Hepatocyte (in vitro differentiated cells): ENCODE data around the gene SYNJ1. TPM values are rescaled to one million over a fixed set of nuclear protein-coding genes. Genes with fewer than 3 reads are reported as not detected.

ENCODE experiments used
- DNase-seq: peaks from one replicate; pipeline ENCODE4 v3.0.0-alpha.2; 2016; ENCODE audit warnings: low spot score
- H2AFZ ChIP-seq: fragments of 200-600 bp; sonication (generic); 2 replicates; pipeline ENCODE4 v1.6.0; 2016; ENCODE audit warnings: antibody characterized with exemption, mild to moderate bottlenecking
- H3K27ac ChIP-seq: fragments of 200-600 bp; sonication (generic); 2 replicates; pipeline ENCODE4 v1.5.1; 2016; ENCODE audit warnings: mild to moderate bottlenecking
- H3K27me3 ChIP-seq: fragments of 200-600 bp; sonication (generic); 2 replicates; pipeline ENCODE4 v1.6.1; 2016
- H3K36me3 ChIP-seq: fragments of 200-600 bp; sonication (generic); replicated peaks from 2 replicates; pipeline ENCODE4 v1.5.1; 2016; ENCODE audit warnings: low read depth; ENCODE audit not compliant: insufficient read depth
- H3K4me1 ChIP-seq: fragments of 200-600 bp; sonication (generic); 2 replicates; pipeline ENCODE4 v1.5.1; 2016; ENCODE audit warnings: mild to moderate bottlenecking, moderate library complexity; ENCODE audit not compliant: insufficient read depth
- H3K4me2 ChIP-seq: fragments of 200-600 bp; sonication (generic); 2 replicates; pipeline ENCODE4 v1.6.0; 2016
- H3K4me3 ChIP-seq: fragments of 200-600 bp; sonication (generic); 2 replicates; pipeline ENCODE4 v1.5.1; 2016; ENCODE audit warnings: mild to moderate bottlenecking
- H3K79me2 ChIP-seq: fragments of 200-600 bp; sonication (generic); 2 replicates; pipeline ENCODE4 v1.6.0; 2017; ENCODE audit warnings: mild to moderate bottlenecking
- H3K9me2 ChIP-seq: fragments of 200-600 bp; sonication (generic); replicated peaks from 2 replicates; pipeline ENCODE4 v1.6.0; 2017; ENCODE audit warnings: mild to moderate bottlenecking; ENCODE audit not compliant: insufficient read depth
- H3K9me3 ChIP-seq: fragments of 200-600 bp; sonication (generic); 2 replicates; pipeline ENCODE4 v1.5.1; 2016; ENCODE audit warnings: low read depth, mild to moderate bottlenecking
- H4K20me1 ChIP-seq: fragments of 200-600 bp; sonication (generic); 2 replicates; pipeline ENCODE4 v1.6.0; 2016; ENCODE audit warnings: mild to moderate bottlenecking; ENCODE audit not compliant: insufficient read depth, poor library complexity, severe bottlenecking
- CTCF ChIP-seq: fragments of 200-600 bp; sonication (generic); IDR thresholded peaks from 2 replicates; pipeline ENCODE4 v1.5.1; 2016; ENCODE audit warnings: antibody characterized with exemption, mild to moderate bottlenecking; ENCODE audit not compliant: poor library complexity
- EZH2 ChIP-seq: fragments of 200-600 bp; sonication (generic); IDR thresholded peaks from 2 replicates; pipeline ENCODE4 v1.6.1; 2016; ENCODE audit warnings: antibody characterized with exemption, mild to moderate bottlenecking, borderline replicate concordance
- EZH2phosphoT487 ChIP-seq: fragments of 200-600 bp; sonication (generic); IDR thresholded peaks from one replicate; pipeline ENCODE4 v1.6.1; 2018; ENCODE audit warnings: antibody characterized with exemption, mild to moderate bottlenecking, low read depth, moderate library complexity; ENCODE audit not compliant: unreplicated experiment, severe bottlenecking
- WGBS: methylation state at CpG from one replicate; pipeline ENCODE4 v1.1.6; 2016; ENCODE audit warnings: low lambda C conversion rate; ENCODE audit errors: missing lambda C conversion rate; 5-methylcytosine and 5-hydroxymethylcytosine counted together
- polyA plus RNA-seq: library from polyadenylated mRNA; unstranded; fragments of >200 nt; fragmentation: Nextera tagmentation; extraction: Ambion mirVana; gene quantifications from 2 replicates; pipeline ENCODE4 v1.2.1, GENCODE V29; 2016
- total RNA-seq: library from RNA; depleted of rRNA; stranded (reverse); fragments of >200 nt; gene quantifications from 2 replicates; pipeline ENCODE4 v1.2.3, GENCODE V29; 2014

Gene SYNJ1
- total and polyA plus RNA-seq, 2 experiments from 2014 or later: 3.9 to 8.9 TPM

- 78% methylated on average over 5 of the region's 5 CpGs for WGBS
- Histone ChIP-seq H3K4me1 (no peaks in the 10 kb centered on the region), H3K36me3 (no peaks in the 10 kb centered on the region), H4K20me1 (no peaks in the 10 kb centered on the region), H3K4me2 (no peak overlapping the region), H3K9me2 (no peaks in the 10 kb centered on the region), H3K4me3 (no peak overlapping the region), H3K9me3 (peaks cover 7% of the 10 kb centered on the region), H3K27ac (no peak overlapping the region), H2AFZ (no peak overlapping the region), H3K27me3 (no peaks in the 10 kb centered on the region), H3K79me2 (peaks cover 8% of the 10 kb centered on the region)
- no peak for DNase-seq
- TF ChIP-seq EZH2phosphoT487: no peak
- TF ChIP-seq EZH2: no peak
- TF ChIP-seq CTCF: no peak
These were observed 8.7 kb downstream of the SYNJ1 start for GRCh38 chr21:32719085-32719484.

- Histone ChIP-seq H3K9me3 (peaks cover 7% of the 10 kb centered on the region), H2AFZ (no peak overlapping the region), H3K79me2 (peaks cover 8% of the 10 kb centered on the region), H3K27ac (no peak overlapping the region), H3K36me3 (no peaks in the 10 kb centered on the region), H3K4me2 (no peak overlapping the region), H3K27me3 (no peaks in the 10 kb centered on the region), H3K9me2 (no peaks in the 10 kb centered on the region), H4K20me1 (no peaks in the 10 kb centered on the region), H3K4me3 (no peak overlapping the region), H3K4me1 (no peaks in the 10 kb centered on the region)
- WGBS: 79% methylated on average over 2 of the region's 2 CpGs
- DNase-seq: no peak
- TF ChIP-seq EZH2: no peak
- TF ChIP-seq CTCF: no peak
- TF ChIP-seq EZH2phosphoT487: no peak
These were observed 9.9 kb downstream of the SYNJ1 start for GRCh38 chr21:32717851-32718316.

GRCh38 chr21:32716486-32716885 is 11.3 kb downstream of the SYNJ1 start:
- no peaks in the 10 kb centered on the region for H3K27me3 ChIP-seq
- no peak overlapping the region for H3K27ac ChIP-seq
- peaks cover 7% of the 10 kb centered on the region for H3K9me3 ChIP-seq
- TF ChIP-seq CTCF (no peak), EZH2 (no peak), EZH2phosphoT487 (no peak)
- no peaks in the 10 kb centered on the region for H3K4me1 ChIP-seq
- no peak overlapping the region for H3K4me3 ChIP-seq
- no peaks in the 10 kb centered on the region for H4K20me1 ChIP-seq
- WGBS: 96% methylated on average over 2 of the region's 2 CpGs
- no peak overlapping the region for H2AFZ ChIP-seq
- H3K9me2 ChIP-seq: no peaks in the 10 kb centered on the region
- peaks cover 4% of the 10 kb centered on the region for H3K79me2 ChIP-seq
- no peak overlapping the region for H3K4me2 ChIP-seq
- no peaks in the 10 kb centered on the region for H3K36me3 ChIP-seq
- DNase-seq: no peak

GRCh38 chr21:32713726-32714125 is 14.1 kb downstream of the SYNJ1 start:
- H3K4me1 ChIP-seq: no peaks in the 10 kb centered on the region
- H3K4me3 ChIP-seq: no peak overlapping the region
- H4K20me1 ChIP-seq: no peaks in the 10 kb centered on the region
- H3K36me3 ChIP-seq: no peaks in the 10 kb centered on the region
- TF ChIP-seq CTCF: no peak
- no peak overlapping the region for H3K27ac ChIP-seq
- no peak for DNase-seq
- H3K27me3 ChIP-seq: no peaks in the 10 kb centered on the region
- H2AFZ ChIP-seq: no peak overlapping the region
- no peaks in the 10 kb centered on the region for H3K79me2 ChIP-seq
- H3K4me2 ChIP-seq: no peak overlapping the region
- peaks cover 7% of the 10 kb centered on the region for H3K9me3 ChIP-seq
- no peaks in the 10 kb centered on the region for H3K9me2 ChIP-seq
